Endothelial cell of umbilical vein (primary cell): ENCODE measurements around the gene TMED5. TPM values are rescaled to one million over a fixed set of nuclear protein-coding genes. Genes with fewer than 3 reads are reported as not detected.

ENCODE experiments used
- BruUV-seq: library from RNA; stranded (reverse); fragments of 400-500 nt; replicated peaks from 2 replicates; lab custom pipeline; 2021; lab: Mats Ljungman, UMichigan
- CTCF ChIA-PET: fragments of 300-600, 350-600 bp; sonication (Branson Sonifier 250); formaldehyde crosslinking; loops from one replicate; lab custom pipeline; 2021; ENCODE audit warnings: antibody characterized with exemption, inconsistent platforms; lab: Charles Lee
- POLR2A ChIA-PET: fragments of 300-600, 350-600 bp; sonication (Branson Sonifier 250); formaldehyde crosslinking; loops from one replicate; lab custom pipeline; 2021; ENCODE audit warnings: antibody characterized with exemption, inconsistent platforms; lab: Charles Lee
- DNase-seq: peaks from one replicate; pipeline ENCODE4 v3.0.0-alpha.2; 2011; ENCODE audit warnings: low read depth, low spot score
- FAIRE-seq: peaks from 2 replicates; lab custom pipeline; 2011; peaks lifted over from hg19 to GRCh38; lab: Jason Lieb, UNC
- H2AFZ ChIP-seq: 2 replicates; pipeline ENCODE4 v1.6.0; 2012; ENCODE audit warnings: low read depth, low read length, control low read depth, inconsistent platforms
- H3K27ac ChIP-seq: 2 replicates; pipeline ENCODE4 v1.5.1; 2011; ENCODE audit warnings: low read depth, mild to moderate bottlenecking, control low read depth, low read length, moderate library complexity; ENCODE audit not compliant: insufficient read depth
- H3K27me3 ChIP-seq, 2 experiments: 2 replicates each; pipeline versions ENCODE4 v1.6.0 to v1.6.1; 2011; ENCODE audit warnings: low read length in 2 of 2, mixed read lengths in 1 of 2; ENCODE audit not compliant: control insufficient read depth in 2 of 2, insufficient read depth in 2 of 2
- H3K36me3 ChIP-seq, 2 experiments: 2 replicates in 1 of 2; 3 replicates in 1 of 2; pipeline ENCODE4 v1.5.1; 2011; ENCODE audit warnings: low read length in 2 of 2, mild to moderate bottlenecking in 1 of 2, moderate library complexity in 1 of 2; ENCODE audit not compliant: control insufficient read depth in 2 of 2, insufficient read depth in 2 of 2; ENCODE audit errors: extremely low read depth in 1 of 2
- H3K4me1 ChIP-seq: 3 replicates; pipeline ENCODE4 v1.5.1; 2011; ENCODE audit warnings: mild to moderate bottlenecking, low read length; ENCODE audit not compliant: control insufficient read depth, insufficient read depth; ENCODE audit errors: extremely low read depth
- H3K4me2 ChIP-seq: 2 replicates; pipeline ENCODE4 v1.6.1; 2011; ENCODE audit warnings: low read length, control low read depth, mixed read lengths; ENCODE audit not compliant: insufficient read depth
- H3K4me3 ChIP-seq, 3 experiments: fragments of 200-600 bp in 1 of 3; sonication (generic), shearing (Covaris generic) in 1 of 3; replicated peaks in 1 of 3; 2 replicates each; pipeline ENCODE4 v1.5.1; 2011 to 2016; ENCODE audit warnings: control low read depth in 3 of 3, low read length in 3 of 3, mild to moderate bottlenecking in 2 of 3, inconsistent platforms in 1 of 3, low read depth in 1 of 3, moderate library complexity in 1 of 3; ENCODE audit not compliant: insufficient read depth in 1 of 3
- H3K79me2 ChIP-seq: 2 replicates; pipeline ENCODE4 v1.6.0; 2012; ENCODE audit warnings: low read length, inconsistent platforms; ENCODE audit not compliant: control insufficient read depth, insufficient read depth
- H3K9ac ChIP-seq: replicated peaks from 2 replicates; pipeline ENCODE3; 2011; ENCODE audit warnings: low read length, control low read depth; ENCODE audit not compliant: insufficient read depth; ENCODE audit errors: extremely low read depth
- H3K9me1 ChIP-seq: replicated peaks from 3 replicates; pipeline ENCODE4 v1.6.0; 2011; ENCODE audit warnings: mild to moderate bottlenecking, low read length; ENCODE audit not compliant: control insufficient read depth, insufficient read depth; ENCODE audit errors: extremely low read depth
- H3K9me3 ChIP-seq: replicated peaks from 2 replicates; pipeline ENCODE4 v1.5.1; 2012; ENCODE audit warnings: low read length, inconsistent platforms; ENCODE audit not compliant: control insufficient read depth, insufficient read depth
- H4K20me1 ChIP-seq: replicated peaks from 2 replicates; pipeline ENCODE3; 2011; ENCODE audit warnings: mild to moderate bottlenecking, low read length; ENCODE audit not compliant: control insufficient read depth, insufficient read depth; ENCODE audit errors: extremely low read depth
- CTCF ChIP-seq, 2 donors: IDR thresholded peaks; 1 replicate in 1 of 2; 2 replicates in 1 of 2; pipeline ENCODE4 v1.5.1; 2011; ENCODE audit warnings: low read length in 2 of 2, mild to moderate bottlenecking in 2 of 2, moderate library complexity in 2 of 2, control low read depth in 1 of 2, inconsistent platforms in 1 of 2, low read depth in 1 of 2; ENCODE audit not compliant: insufficient read depth in 1 of 2; ENCODE audit errors: extremely low read depth in 1 of 2
- GATA2 ChIP-seq: IDR thresholded peaks from 2 replicates; pipeline ENCODE4 v1.7.0; 2011; ENCODE audit warnings: low read depth, mild to moderate bottlenecking, moderate library complexity, mixed read lengths, low read length; ENCODE audit not compliant: insufficient read length, insufficient read depth
- JUN ChIP-seq: IDR thresholded peaks from 2 replicates; pipeline ENCODE4 v1.6.1; 2011; ENCODE audit warnings: borderline replicate concordance, low read depth; ENCODE audit not compliant: insufficient read length, insufficient read depth
- MYC ChIP-seq: IDR thresholded peaks from one replicate; pipeline ENCODE4 v1.6.1; 2011; ENCODE audit warnings: mild to moderate bottlenecking, low read depth, low read length
- POLR2A ChIP-seq: IDR thresholded peaks from 2 replicates; pipeline ENCODE4 v1.6.1; 2012; ENCODE audit warnings: low read depth, mild to moderate bottlenecking, control low read depth, low read length
- POLR2AphosphoS5 ChIP-seq: IDR thresholded peaks from 2 replicates; pipeline ENCODE4 v1.6.1; 2012; ENCODE audit warnings: low read depth, mild to moderate bottlenecking, control low read depth, low read length, moderate library complexity; ENCODE audit not compliant: insufficient read depth
- dilution Hi-C: fragments of 300-500 bp; cut with MboI; formaldehyde crosslinking; loops from one replicate; pipeline ENCODE4 v1.15.0; 2019; ENCODE audit warnings: low sequenced_read_pairs; ENCODE audit not compliant: extremely low pct_ligation_motif_present
- intact Hi-C: fragments of 100-400 bp; cut with micrococcal nuclease; formaldehyde crosslinking; loops from one replicate; pipeline ENCODE4 v1.10.0; 2022
- polyA plus RNA-seq, 4 experiments: library from polyadenylated mRNA; depleted of rRNA in 3 of 4; stranded (reverse) in 3 of 4; unstranded in 1 of 4; fragments of >200 nt; gene quantifications; 2 replicates each; pipeline versions ENCODE4 v1.2.1 to v1.2.3, GENCODE V29; 2011 to 2012; ENCODE audit warnings: missing spikeins in 1 of 4
- total RNA-seq: library from RNA; stranded (reverse); gene quantifications from 2 replicates; pipeline ENCODE4 v1.2.3, GENCODE V29; 2021
- TF ChIP-seq, protein P1 (sequence below): IDR thresholded peaks from 2 replicates; pipeline ENCODE4 v1.6.1; 2011; ENCODE audit not compliant: insufficient read depth, insufficient read length

Gene TMED5
- total and polyA plus RNA-seq, 2 donors (not counting 3 experiments of a cell fraction or from before 2014, with no cell fraction given), result 24.2 to 51.2 TPM

- FAIRE-seq, result no peak
- Histone ChIP-seq H3K4me2 (no peak overlapping the region), H3K9me1 (peaks cover 2% of the 10 kb centered on the region), H2AFZ (no peak overlapping the region), H3K27me3 (no peaks in the 10 kb centered on the region), H4K20me1 (no peaks in the 10 kb centered on the region), H3K36me3 (peaks cover 0 to 2% of the 10 kb centered on the region in 2 experiments), H3K9me3 (no peaks in the 10 kb centered on the region), H3K4me1 (peaks cover 4% of the 10 kb centered on the region), H3K9ac (no peak overlapping the region), H3K4me3 (no peak overlapping the region), H3K27ac (no peak overlapping the region), H3K79me2 (peaks cover 97% of the 10 kb centered on the region)
- no peak for DNase-seq
- no TSS peak for BruUV-seq
- CTCF ChIA-PET, result interaction anchor here (0.8 to 2.6 kb wide), 3 partner anchors 13 to 92 kb away, joined by 3 to 8 read pairs (median 3); no protein-coding TSS in a partner anchor
- POLR2A ChIA-PET, result no interaction called here
- TF ChIP-seq POLR2A, result no peak
- TF ChIP-seq MYC, result no peak
- TF ChIP-seq CTCF (IDR thresholded peaks at IDR 0.05; ENCODE audit: extremely low read depth in 1 of 2, insufficient read depth in 1 of 2, low read depth in 1 of 2, low read length in 2 of 2), result no peak
- TF ChIP-seq GATA2, result no peak
- no peak for TF ChIP-seq POLR2AphosphoS5
- dilution Hi-C loops, result no loop called here
- intact Hi-C loops, result no loop called here
These were observed 7.4 kb downstream of the TMED5 start for GRCh38 chr1:93172778-93173177.

DNA sequence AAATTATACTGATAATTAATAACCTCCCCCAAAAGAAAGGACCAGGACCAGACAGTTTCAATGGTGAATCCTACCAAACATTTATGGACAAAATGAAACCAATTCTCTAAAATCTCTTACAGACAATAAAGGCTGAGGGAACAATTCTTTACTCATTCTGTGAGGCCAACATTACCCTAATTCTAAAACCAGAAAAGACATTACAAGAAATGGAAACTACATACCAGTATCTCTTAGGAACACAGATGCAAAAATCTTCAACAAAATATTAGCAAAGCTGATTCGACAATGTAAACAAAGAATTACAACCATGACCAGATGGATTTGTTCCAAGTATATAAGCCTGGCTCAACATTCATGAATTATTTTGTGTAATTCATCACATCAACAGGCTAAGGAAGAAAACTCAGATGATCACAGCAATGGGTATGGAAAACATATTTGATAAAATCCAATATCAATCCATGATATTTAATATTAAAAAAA, 8.6 kb downstream of the TMED5 start:
- Histone ChIP-seq H3K4me1 (no peaks in the 10 kb centered on the region), H3K36me3 (peaks cover 0 to 2% of the 10 kb centered on the region in 2 experiments), H3K27me3 (no peaks in the 10 kb centered on the region), H3K27ac (no peak overlapping the region), H2AFZ (no peak overlapping the region), H3K9ac (no peak overlapping the region), H3K9me1 (peaks cover 2% of the 10 kb centered on the region), H3K79me2 (peaks cover 97% of the 10 kb centered on the region), H4K20me1 (no peaks in the 10 kb centered on the region), H3K9me3 (no peaks in the 10 kb centered on the region), H3K4me2 (no peak overlapping the region), H3K4me3 (no peak overlapping the region)
- POLR2A ChIA-PET, result no interaction called here
- no TSS peak for BruUV-seq
- TF ChIP-seq, protein P1, sequence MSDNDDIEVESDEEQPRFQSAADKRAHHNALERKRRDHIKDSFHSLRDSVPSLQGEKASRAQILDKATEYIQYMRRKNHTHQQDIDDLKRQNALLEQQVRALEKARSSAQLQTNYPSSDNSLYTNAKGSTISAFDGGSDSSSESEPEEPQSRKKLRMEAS, result no peak
- TF ChIP-seq CTCF (IDR thresholded peaks at IDR 0.05; ENCODE audit: extremely low read depth in 1 of 2, insufficient read depth in 1 of 2, low read depth in 1 of 2, low read length in 2 of 2) (no peak), JUN (no peak)
- dilution Hi-C loops (no loop called here), intact Hi-C loops (no loop called here)
- DNase-seq (no peak), FAIRE-seq (no peak)
- CTCF ChIA-PET, result interaction anchor here (2.6 kb wide), 1 partner anchor 12 kb away, joined by 8 read pairs; no protein-coding TSS in a partner anchor
